Upper lobe of left lung (tissue), 4 donors: ENCODE data around the gene OR5A2.

Experiments
- EP300 ChIP-seq, 4 donors: sonication (generic); formaldehyde crosslinking; IDR thresholded peaks; one replicate each; pipeline ENCODE4 v1.5.1; 2017; ENCODE audit warnings: antibody characterized with exemption in 4 of 4, control low read depth in 2 of 4
- TF ChIP-seq, protein P1 (sequence below), 6 experiments: fragments of 450-650 bp in 4 of 6; fragments of 200-600 bp in 2 of 6; sonication (generic) in 2 of 6; IDR thresholded peaks; one replicate each; pipeline ENCODE4 v1.5.1; 2016 to 2019; ENCODE audit warnings: antibody characterized with exemption in 6 of 6

DNA sequence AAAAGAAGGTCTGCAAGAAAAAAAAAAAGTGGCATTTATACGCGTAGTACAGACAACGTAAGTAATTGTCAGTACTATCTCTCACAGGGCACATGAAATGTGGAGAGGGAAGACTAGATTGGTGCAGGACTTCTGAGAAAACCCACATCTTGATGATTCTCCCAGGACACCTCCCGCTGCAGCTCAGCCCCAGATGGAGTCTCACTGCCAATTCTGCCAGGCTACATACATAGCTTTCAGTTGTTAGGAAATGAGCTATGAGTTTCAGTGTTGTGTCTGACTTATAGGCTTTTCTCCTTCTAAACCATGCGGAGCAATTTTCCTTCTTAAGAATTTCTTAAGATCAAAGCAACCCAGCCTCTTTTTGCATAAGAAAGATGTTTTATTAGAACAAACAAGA, 9.6 kb downstream of the OR5A2 start:
- no peak for TF ChIP-seq EP300 (IDR thresholded peaks at IDR 0.05)
- TF ChIP-seq, protein P1, sequence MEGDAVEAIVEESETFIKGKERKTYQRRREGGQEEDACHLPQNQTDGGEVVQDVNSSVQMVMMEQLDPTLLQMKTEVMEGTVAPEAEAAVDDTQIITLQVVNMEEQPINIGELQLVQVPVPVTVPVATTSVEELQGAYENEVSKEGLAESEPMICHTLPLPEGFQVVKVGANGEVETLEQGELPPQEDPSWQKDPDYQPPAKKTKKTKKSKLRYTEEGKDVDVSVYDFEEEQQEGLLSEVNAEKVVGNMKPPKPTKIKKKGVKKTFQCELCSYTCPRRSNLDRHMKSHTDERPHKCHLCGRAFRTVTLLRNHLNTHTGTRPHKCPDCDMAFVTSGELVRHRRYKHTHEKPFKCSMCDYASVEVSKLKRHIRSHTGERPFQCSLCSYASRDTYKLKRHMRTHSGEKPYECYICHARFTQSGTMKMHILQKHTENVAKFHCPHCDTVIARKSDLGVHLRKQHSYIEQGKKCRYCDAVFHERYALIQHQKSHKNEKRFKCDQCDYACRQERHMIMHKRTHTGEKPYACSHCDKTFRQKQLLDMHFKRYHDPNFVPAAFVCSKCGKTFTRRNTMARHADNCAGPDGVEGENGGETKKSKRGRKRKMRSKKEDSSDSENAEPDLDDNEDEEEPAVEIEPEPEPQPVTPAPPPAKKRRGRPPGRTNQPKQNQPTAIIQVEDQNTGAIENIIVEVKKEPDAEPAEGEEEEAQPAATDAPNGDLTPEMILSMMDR (IDR thresholded peaks at IDR 0.05), result no peak
